ENCODE data around the gene IGHMBP2. TPM values are rescaled to one million over a fixed set of nuclear protein-coding genes. Genes with fewer than 3 reads are reported as not detected.

Gene IGHMBP2
- total RNA-seq, 1 experiment from 2014 or later = 24.0 TPM

DNA sequence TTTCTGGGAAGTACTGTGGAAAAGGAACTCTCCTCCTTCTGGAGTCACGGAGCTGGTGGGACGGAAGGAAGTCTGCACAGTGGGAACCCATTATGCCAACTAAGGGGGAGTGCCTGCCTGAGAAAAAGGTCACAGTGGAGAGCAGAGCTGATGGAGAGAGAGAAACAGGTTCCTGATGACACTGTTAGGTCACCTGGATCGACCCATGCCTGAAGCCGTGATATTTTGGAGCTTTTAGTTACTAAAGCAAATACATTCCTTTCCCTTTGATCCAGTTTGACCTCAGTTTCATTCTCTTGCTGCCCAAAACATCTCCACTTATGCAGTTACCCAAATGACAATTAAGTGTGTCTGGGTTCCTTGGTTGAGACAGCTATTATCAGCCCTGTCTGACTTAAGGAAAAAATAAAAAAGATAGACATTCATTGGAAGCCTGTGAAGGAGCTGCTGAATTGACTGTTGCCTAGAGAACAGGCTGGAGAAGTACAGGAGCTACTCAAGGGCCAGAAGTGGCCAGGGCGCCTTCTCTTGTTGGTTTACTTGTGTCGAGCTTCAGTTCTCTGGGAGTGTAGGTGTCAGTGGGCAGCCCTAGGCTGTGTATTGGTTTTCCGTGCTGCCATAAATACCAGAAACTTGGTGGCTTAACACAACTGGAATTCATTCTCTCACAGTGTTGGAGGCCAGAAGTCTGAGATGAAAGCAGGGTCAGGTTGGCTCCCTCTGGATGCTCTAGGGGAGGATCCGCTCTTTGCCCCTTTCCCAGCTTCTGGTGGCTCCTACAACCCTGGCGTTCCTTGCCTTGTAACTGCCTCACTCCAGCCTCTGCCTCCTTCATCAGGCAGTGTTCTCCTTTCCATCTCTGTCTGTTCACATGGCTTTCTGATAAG lies 63.4 kb downstream of the IGHMBP2 start:
- no peak for DNase-seq

More for the DNA sequence above, 63.4 kb downstream of the IGHMBP2 start:
- H2BK20ac ChIP-seq (ENCODE audit: low read depth, low read length, poor library complexity, severe bottlenecking) = no peak overlapping the region
- no peak overlapping the region for H3K23ac ChIP-seq (ENCODE audit: insufficient read length, low read depth, low read length)
- H3K27me3 Mint-ChIP-seq (ENCODE audit: low read depth) = peaks cover 4% of the 10 kb centered on the region
- H4K8ac ChIP-seq (replicated peaks; ENCODE audit: insufficient read length, low read depth, low read length) = no peak overlapping the region
- H3K27me3 ChIP-seq (ENCODE audit: insufficient read depth, low read length) = no peaks in the 10 kb centered on the region
- no peak overlapping the region for H2BK120ac ChIP-seq (ENCODE audit: low read depth, low read length, poor library complexity, severe bottlenecking)
- H3K79me2 ChIP-seq (ENCODE audit: insufficient read depth, low read length) = no peaks in the 10 kb centered on the region
- H3K36me3 Mint-ChIP-seq (ENCODE audit: insufficient read depth in 1 of 3, low read depth in 3 of 3) = no peaks in the 10 kb centered on the region
- H3K4me3 Mint-ChIP-seq = no peak overlapping the region
- no CpG with 5 or more reads among the region's 9 CpGs for whole genome bisulfite sequencing (ENCODE audit: extremely low coverage, insufficient read length, low lambda C conversion rate)
- H4K20me1 ChIP-seq (ENCODE audit: control insufficient read depth, insufficient read depth, insufficient read length) = no peaks in the 10 kb centered on the region
- no peak overlapping the region for H3K56ac ChIP-seq (ENCODE audit: insufficient read length, low read depth, low read length)
- H2AFZ ChIP-seq (ENCODE audit: low read length) = no peak overlapping the region
- no peak overlapping the region for H3K18ac ChIP-seq (ENCODE audit: insufficient read length, low read depth, low read length)
- no peak overlapping the region for H3K27ac Mint-ChIP-seq
- H3K4ac ChIP-seq (ENCODE audit: low read depth, low read length) = no peak overlapping the region
- no peak overlapping the region for H4K5ac ChIP-seq (ENCODE audit: insufficient read length, low read depth, low read length)
- H3K9me3 Mint-ChIP-seq = peaks cover 0 to 3% of the 10 kb centered on the region in 2 experiments; a peak in 1 of 5 replicates
- no peak overlapping the region; the same call in 1 of the 2 replicates for H3K14ac ChIP-seq (ENCODE audit: insufficient read depth, low read length)
- H3K4me1 ChIP-seq (ENCODE audit: insufficient read depth, low read length) = no peaks in the 10 kb centered on the region
- H2BK12ac ChIP-seq (ENCODE audit: insufficient read length, low read depth, low read length) = no peak overlapping the region
- H3K9me3 ChIP-seq (ENCODE audit: control insufficient read depth, low read depth, low read length) = no peaks in the 10 kb centered on the region
- H3K27ac ChIP-seq (ENCODE audit: insufficient read length, low read depth, low read length) = no peak overlapping the region
- no peaks in the 10 kb centered on the region for H3K79me1 ChIP-seq (ENCODE audit: insufficient read depth, low read depth, low read length, poor library complexity, severe bottlenecking)
- H2AK5ac ChIP-seq (ENCODE audit: insufficient read length, low read length) = no peak overlapping the region
- no peak overlapping the region for H3K4me2 ChIP-seq (ENCODE audit: insufficient read depth, insufficient read length, low read length)
- no peak overlapping the region for H2BK15ac ChIP-seq (ENCODE audit: low read depth, low read length)
- peaks cover 2 to 4% of the 10 kb centered on the region in 2 experiments; a peak in 2 of 4 replicates for H3K4me1 Mint-ChIP-seq
- no peak overlapping the region for H3T11ph ChIP-seq (ENCODE audit: low read length)
- H3K23me2 ChIP-seq (ENCODE audit: insufficient read length, low read depth, low read length, poor library complexity, severe bottlenecking) = peaks cover 2% of the 10 kb centered on the region
- TF ChIP-seq CTCF (conservative IDR thresholded peaks at IDR 0.05) = no peak
- H3K9ac ChIP-seq (ENCODE audit: extremely low read depth, insufficient read length, low read length) = no peak overlapping the region
- H4K91ac ChIP-seq (ENCODE audit: insufficient read length, low read depth, low read length) = no peak overlapping the region
- no peak overlapping the region for H2BK5ac ChIP-seq (ENCODE audit: insufficient read length, low read length)
